Epithelial cell of proximal tubule (primary cell): ENCODE data around the gene CTU1. TPM values are rescaled to one million over a fixed set of nuclear protein-coding genes. Genes with fewer than 3 reads are reported as not detected.

Source experiments
- DNase-seq: peaks from one replicate; pipeline ENCODE4 v3.0.0-alpha.2; 2011; ENCODE audit warnings: low read depth
- H3K4me3 ChIP-seq: 2 replicates; pipeline ENCODE4 v1.5.1; 2011; ENCODE audit warnings: low read depth, mild to moderate bottlenecking, low read length
- total RNA-seq: library from RNA; depleted of rRNA; stranded (reverse); fragments of >200 nt; gene quantifications from 2 replicates; pipeline ENCODE4 v1.2.3, GENCODE V29; 2015
- TF ChIP-seq, protein P1 (sequence below): conservative IDR thresholded peaks from 2 replicates; pipeline ENCODE4 v1.5.1; 2012; ENCODE audit warnings: low read depth, mild to moderate bottlenecking, low read length

Gene CTU1
- total RNA-seq, 1 donor from 2014 or later: 12.5 TPM

DNA sequence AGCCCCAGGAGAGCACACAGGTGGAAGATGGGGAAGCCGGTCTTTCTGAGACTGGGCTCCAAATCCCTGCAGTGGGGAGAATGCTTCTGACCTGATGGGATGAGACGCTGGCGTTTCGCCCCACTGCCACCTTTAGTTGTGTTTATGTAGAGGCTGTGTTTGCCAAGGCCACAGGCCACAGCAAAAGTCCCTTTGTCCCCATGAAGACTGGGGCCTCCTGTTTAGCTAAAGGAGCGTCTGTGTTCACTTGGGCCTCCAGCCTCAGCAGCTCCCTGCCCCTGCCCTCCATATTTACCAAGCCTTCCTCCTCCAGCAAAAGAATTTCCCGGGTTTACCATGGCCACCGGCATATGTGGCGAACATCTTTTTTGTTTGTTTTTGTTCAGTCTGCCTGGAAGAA, 15.1 kb downstream of the CTU1 start:
- DNase-seq: no peak
- TF ChIP-seq, protein P1, sequence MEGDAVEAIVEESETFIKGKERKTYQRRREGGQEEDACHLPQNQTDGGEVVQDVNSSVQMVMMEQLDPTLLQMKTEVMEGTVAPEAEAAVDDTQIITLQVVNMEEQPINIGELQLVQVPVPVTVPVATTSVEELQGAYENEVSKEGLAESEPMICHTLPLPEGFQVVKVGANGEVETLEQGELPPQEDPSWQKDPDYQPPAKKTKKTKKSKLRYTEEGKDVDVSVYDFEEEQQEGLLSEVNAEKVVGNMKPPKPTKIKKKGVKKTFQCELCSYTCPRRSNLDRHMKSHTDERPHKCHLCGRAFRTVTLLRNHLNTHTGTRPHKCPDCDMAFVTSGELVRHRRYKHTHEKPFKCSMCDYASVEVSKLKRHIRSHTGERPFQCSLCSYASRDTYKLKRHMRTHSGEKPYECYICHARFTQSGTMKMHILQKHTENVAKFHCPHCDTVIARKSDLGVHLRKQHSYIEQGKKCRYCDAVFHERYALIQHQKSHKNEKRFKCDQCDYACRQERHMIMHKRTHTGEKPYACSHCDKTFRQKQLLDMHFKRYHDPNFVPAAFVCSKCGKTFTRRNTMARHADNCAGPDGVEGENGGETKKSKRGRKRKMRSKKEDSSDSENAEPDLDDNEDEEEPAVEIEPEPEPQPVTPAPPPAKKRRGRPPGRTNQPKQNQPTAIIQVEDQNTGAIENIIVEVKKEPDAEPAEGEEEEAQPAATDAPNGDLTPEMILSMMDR: no peak

DNA sequence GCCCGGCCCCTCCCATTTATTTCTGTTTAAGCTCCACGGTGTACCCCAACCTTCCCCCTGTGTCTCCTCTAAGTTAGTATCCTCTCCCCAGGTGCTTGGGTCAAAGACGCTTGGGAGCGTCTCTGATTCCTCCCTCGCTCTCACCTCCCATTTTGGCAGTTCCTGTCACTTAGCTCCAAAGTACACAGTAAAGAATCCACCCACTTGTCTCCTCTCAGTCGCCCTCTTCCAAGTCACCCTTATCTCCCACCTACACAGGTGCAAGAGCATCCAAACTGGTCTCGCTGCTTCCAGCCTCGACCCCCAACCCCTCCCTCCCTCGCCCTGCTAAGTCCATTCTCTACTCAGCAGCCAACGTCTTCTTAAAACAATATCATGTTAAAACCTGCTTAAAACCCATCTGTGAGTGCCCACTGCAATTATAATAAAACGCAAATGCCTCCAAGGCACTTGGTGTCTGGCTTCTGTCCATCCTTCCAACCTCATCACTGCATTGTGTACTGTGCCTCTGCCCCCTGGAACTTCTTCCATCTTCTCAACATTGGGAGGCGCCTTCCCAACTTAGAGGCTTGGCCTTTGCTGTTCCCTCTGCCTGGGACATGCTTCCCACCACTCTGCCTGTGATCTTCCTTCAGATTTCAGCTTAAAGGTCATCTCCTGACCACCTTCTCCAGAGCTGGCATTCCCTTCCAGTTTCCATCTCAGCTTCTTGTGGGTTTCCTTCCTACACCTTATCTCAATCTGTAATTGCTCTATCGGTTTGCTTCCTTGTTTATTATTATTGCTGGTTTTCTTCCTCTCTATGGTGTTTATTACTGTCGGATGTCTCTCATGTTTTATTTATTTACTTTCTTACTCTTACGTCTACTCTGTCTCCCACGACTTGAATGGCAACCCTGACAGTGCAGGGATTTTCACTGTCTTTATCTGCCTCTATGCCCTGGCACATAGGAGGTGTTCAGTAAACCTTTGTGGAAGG, 16.0 kb downstream of the CTU1 start:
- no peak overlapping the region for H3K4me3 ChIP-seq
- DNase-seq: no peak
- TF ChIP-seq, protein P1: no peak

More for the DNA sequence above, 15.1 kb downstream of the CTU1 start:
- H3K4me3 ChIP-seq: no peak overlapping the region

DNA sequence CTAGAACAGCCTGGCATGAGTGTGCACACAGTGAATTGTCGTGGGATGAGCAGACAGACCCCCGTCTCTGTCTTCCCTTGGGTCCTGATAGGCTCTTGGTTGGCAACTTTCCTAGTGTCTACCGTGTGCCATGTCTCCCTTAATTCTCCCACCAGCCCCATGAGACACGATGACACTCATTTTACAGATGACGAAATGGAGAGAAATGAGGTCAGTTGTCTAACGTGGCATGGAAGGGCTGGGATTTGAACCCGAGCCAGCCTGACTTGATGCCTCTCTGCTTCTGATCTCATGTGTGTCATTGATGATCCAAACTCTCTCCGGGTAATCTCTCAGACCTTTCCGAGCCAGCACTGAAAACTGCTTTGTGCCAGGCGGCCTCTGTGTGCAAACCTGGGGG, 17.1 kb downstream of the CTU1 start:
- DNase-seq: no peak
- TF ChIP-seq, protein P1: no peak
- no peak overlapping the region for H3K4me3 ChIP-seq

DNA sequence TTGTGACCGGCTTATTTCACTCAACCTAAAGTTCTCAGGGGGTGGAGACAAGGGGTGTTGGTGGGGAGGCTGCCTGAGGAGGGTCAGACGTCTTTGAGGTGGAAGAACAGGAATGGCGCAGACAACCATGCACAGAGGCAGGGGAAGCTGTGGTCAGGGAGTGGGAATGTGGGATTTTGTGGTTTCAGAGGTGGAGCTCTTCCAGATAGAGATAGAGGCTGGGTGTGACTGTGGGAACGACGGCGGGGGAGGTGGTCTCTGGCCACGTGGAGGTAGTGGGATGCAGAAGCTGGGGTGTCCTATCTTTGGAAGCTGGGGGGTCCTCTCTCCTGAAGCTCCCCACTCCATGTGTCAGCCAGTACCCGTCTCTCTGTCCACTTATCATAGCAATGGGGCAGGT, 17.7 kb downstream of the CTU1 start:
- H3K4me3 ChIP-seq: no peak overlapping the region
- DNase-seq: no peak
- TF ChIP-seq, protein P1: no peak

DNA sequence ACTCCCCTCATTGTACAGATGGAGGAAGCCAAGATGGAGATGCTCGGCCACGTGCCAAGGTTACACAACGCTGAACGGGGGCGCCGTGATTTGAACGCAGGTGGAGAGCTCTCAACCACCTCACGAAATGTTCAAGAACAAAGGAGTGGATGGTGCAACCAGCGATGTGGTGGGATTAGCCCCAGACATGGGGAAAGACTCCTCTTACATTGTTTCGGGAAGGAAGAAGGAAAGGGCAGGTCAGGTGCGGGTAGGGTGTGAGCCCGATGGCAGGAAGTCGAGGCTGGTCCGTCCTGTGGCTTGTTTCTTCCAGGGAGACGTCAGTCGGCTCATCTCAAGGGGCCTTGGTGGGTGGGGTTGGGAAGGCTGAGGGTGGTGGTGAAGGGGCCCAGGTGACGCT, 18.4 kb downstream of the CTU1 start:
- DNase-seq: no peak
- H3K4me3 ChIP-seq: no peak overlapping the region
- TF ChIP-seq, protein P1: no peak

DNA sequence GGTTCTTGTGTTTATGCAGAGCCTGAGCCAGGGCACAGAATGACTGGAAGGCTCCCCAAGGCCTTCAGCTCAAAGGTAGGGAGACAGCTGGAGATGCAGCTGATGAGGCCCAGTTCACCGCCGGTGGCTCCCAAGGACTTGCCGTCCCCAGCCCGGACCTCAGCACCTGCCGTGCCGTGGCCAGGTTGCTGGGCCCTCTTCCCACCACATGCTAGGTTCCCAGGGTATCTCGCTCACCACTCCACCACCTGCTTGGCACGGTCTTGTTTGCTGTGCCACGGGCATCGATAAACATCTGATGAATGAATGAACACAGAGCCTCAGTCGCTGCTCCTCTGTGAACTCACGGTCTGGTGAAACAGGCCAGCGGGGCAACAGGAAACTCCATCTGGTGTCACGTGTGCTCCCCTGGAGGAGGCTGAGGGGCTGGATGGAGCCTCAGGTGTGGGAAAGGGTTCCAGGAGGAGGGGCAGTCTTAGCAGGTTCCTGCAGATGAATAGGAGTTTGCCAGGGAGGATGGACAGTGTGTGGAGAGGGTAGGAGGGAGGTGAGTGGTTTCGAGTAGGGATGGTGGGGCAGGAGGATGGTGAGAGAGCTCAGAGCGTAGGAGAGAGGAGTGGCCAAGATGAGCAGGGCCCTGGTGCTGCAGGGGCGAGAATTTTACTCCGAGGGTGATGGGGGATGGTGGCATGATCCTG, 21.9 kb downstream of the CTU1 start:
- H3K4me3 ChIP-seq: no peak overlapping the region
- TF ChIP-seq, protein P1: no peak
- DNase-seq: no peak
